Measurements from ENCODE around the gene KCNG2.

GRCh38 chr18:79942786-79943607, 145.3 kb downstream of the KCNG2 start:
- TF ChIP-seq EP300 (IDR thresholded peaks at IDR 0.05) (peak in 1 of 2 donors; percentile 51), CTCF (IDR thresholded peaks at IDR 0.05) (no peak), POLR2A (IDR thresholded peaks at IDR 0.05) (no peak)

All from tibial nerve (tissue), 4 donors.